Measurements from ENCODE around the gene SRP68. TPM values are rescaled to one million over a fixed set of nuclear protein-coding genes. Genes with fewer than 3 reads are reported as not detected.
A peak's percentile ranks its signal among the peaks of the same experiment; 100 is the strongest.

The SRP68 gene
- polyA plus RNA-seq, 3 donors = 27.4 to 47.1 (median 42.1) TPM

DNA sequence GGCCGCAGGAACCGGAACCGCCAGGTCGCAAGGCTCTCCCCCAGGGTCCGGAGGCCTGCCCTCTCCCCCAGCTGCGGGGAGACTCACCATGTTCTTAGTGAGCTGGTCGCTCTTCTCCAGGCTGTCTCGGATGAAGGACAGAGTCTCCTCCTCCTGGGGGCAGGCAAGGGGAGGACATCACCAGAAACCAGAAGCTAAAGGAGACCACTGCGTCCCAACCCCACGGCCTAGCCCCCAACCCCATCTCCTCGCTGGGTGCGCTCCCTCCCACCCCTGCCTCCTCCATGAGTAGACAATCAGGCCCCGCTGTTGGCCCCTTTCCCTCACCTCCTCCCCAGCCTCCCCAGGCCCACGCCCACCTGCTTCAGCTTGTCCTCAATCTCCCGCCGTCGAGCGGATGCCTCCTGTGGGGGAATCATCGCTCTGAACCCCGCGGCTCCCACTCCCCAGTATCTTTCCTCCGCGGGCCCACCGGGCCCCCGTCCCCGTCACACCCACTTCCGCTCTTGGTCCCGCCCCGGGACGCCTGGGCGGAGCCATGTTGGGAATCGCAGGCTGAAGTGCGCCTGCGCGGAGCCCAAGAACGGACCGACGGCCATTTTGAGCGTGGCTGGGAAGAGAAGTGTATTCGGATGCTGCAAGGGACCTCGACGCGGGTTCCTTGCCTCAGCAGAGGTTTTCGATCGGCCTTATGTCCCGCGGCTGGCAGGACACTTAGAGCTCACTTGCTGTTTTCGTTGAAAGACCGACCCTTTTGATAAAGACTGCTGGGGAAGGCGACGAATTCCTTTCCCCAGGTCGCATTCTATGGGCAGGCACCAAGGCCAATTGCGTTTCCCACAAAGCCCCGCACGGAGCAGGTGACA lies 31.2 kb upstream of the SRP68 start, which contains the start of gene EXOC7:
Gene EXOC7, minus strand, starts transcription at position 514 of the 866 bp plus-strand sequence. Its CDS starts 95 bp downstream, at position 419.
- Mint-ChIP-seq H3K4me1 (peaks cover 34% of the 10 kb centered on the region), H3K9me3 (no peaks in the 10 kb centered on the region), H3K27me3 (ENCODE audit: low read depth in 3 of 3) (peaks cover 0 to 2% (median 1%) of the 10 kb centered on the region in 3 donors), H3K36me3 (peaks cover 27 to 33% of the 10 kb centered on the region in 2 donors), H3K27ac (peak within 1 kb of the TSS; percentile 92 to 96 (median 93)), H3K4me3 (peak within 1 kb of the TSS; percentile 98)
- Histone ChIP-seq H3K36me3 (replicated peaks in 1 of 2; ENCODE audit: control insufficient read depth in 1 of 2, insufficient read depth in 2 of 2, low read length in 2 of 2) (peaks cover 25 to 34% of the 10 kb centered on the region in 2 donors), H3K4me1 (ENCODE audit: control insufficient read depth in 1 of 2, insufficient read depth in 2 of 2, low read length in 2 of 2) (peaks cover 42 to 45% of the 10 kb centered on the region in 2 donors), H3K27me3 (ENCODE audit: control insufficient read depth in 2 of 2, insufficient read depth in 2 of 2, low read length in 2 of 2) (no peaks in the 10 kb centered on the region), H3K27ac (ENCODE audit: low read depth in 1 of 2, low read length in 2 of 2) (peak within 1 kb of the TSS; percentile 80 to 85), H3K9ac (ENCODE audit: insufficient read depth, low read length, poor library complexity, severe bottlenecking) (peak within 1 kb of the TSS; percentile 81), H3K4me3 (replicated peaks in 1 of 3; ENCODE audit: low read depth in 2 of 3, low read length in 3 of 3) (peak within 1 kb of the TSS; percentile 64 to 85 (median 81)), H3K79me2 (ENCODE audit: insufficient read depth, low read length) (peaks cover 21% of the 10 kb centered on the region), H3K4me2 (replicated peaks; ENCODE audit: extremely low read depth, low read length, poor library complexity, severe bottlenecking) (peak within 1 kb of the TSS; percentile 96), H4K20me1 (ENCODE audit: insufficient read depth, low read length) (no peaks in the 10 kb centered on the region), H2AFZ (ENCODE audit: insufficient read depth, low read depth, low read length, poor library complexity, severe bottlenecking) (peak within 1 kb of the TSS; percentile 86), H3K9me3 (replicated peaks in 1 of 2; ENCODE audit: control insufficient read depth in 1 of 2, insufficient read depth in 1 of 2, low read length in 2 of 2) (no peaks in the 10 kb centered on the region)
- peak; percentile 92 to 93 (median 92) for DNase-seq
- TF ChIP-seq, protein P1, sequence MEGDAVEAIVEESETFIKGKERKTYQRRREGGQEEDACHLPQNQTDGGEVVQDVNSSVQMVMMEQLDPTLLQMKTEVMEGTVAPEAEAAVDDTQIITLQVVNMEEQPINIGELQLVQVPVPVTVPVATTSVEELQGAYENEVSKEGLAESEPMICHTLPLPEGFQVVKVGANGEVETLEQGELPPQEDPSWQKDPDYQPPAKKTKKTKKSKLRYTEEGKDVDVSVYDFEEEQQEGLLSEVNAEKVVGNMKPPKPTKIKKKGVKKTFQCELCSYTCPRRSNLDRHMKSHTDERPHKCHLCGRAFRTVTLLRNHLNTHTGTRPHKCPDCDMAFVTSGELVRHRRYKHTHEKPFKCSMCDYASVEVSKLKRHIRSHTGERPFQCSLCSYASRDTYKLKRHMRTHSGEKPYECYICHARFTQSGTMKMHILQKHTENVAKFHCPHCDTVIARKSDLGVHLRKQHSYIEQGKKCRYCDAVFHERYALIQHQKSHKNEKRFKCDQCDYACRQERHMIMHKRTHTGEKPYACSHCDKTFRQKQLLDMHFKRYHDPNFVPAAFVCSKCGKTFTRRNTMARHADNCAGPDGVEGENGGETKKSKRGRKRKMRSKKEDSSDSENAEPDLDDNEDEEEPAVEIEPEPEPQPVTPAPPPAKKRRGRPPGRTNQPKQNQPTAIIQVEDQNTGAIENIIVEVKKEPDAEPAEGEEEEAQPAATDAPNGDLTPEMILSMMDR (IDR thresholded peaks at IDR 0.05) = no peak
- intact Hi-C loops (cut with micrococcal nuclease) = loop anchor here in 1 of 2 donors (5.0 kb wide), 1 partner anchor 164 kb away; the partner anchor contains the start of gene UBALD2
- WGBS (ENCODE audit: insufficient coverage) = 4% methylated on average over 51 of the region's 55 CpGs

DNA sequence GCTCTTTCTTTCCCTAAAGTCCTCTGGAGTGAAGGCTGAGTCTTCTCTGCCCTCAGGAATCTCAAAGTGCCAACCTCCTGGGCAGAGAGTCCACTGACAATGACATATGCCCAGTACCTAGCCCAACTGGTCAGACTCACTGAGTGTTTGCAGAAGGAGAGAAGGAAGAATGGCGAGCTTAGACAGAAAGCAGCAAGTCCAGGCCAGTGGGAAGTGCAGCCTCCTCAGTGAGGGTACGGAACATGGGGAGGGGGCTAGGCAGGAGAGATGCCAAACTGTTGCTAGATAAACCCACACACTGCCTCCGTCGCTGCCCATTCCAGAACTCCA lies 30.6 kb upstream of the SRP68 start:
- H3K36me3 ChIP-seq (replicated peaks in 1 of 2; ENCODE audit: control insufficient read depth in 1 of 2, insufficient read depth in 2 of 2, low read length in 2 of 2) = peaks cover 26 to 40% of the 10 kb centered on the region in 2 donors
- no peaks in the 10 kb centered on the region for H3K27me3 ChIP-seq (ENCODE audit: control insufficient read depth in 2 of 2, insufficient read depth in 2 of 2, low read length in 2 of 2)
- no peaks in the 10 kb centered on the region for H4K20me1 ChIP-seq (ENCODE audit: insufficient read depth, low read length)
- peak overlapping the region; percentile 92 to 96 (median 93) for H3K27ac Mint-ChIP-seq
- peak overlapping the region; percentile 81 for H3K9ac ChIP-seq (ENCODE audit: insufficient read depth, low read length, poor library complexity, severe bottlenecking)
- H2AFZ ChIP-seq (ENCODE audit: insufficient read depth, low read depth, low read length, poor library complexity, severe bottlenecking) = peak overlapping the region; percentile 86
- TF ChIP-seq, protein P1 (IDR thresholded peaks at IDR 0.05) = no peak
- no peaks in the 10 kb centered on the region for H3K9me3 ChIP-seq (replicated peaks in 1 of 2; ENCODE audit: control insufficient read depth in 1 of 2, insufficient read depth in 1 of 2, low read length in 2 of 2)
- H3K79me2 ChIP-seq (ENCODE audit: insufficient read depth, low read length) = peaks cover 21% of the 10 kb centered on the region
- DNase-seq = no peak
- peak overlapping the region; percentile 64 to 85 (median 81) for H3K4me3 ChIP-seq (replicated peaks in 1 of 3; ENCODE audit: low read depth in 2 of 3, low read length in 3 of 3)
- peaks cover 34% of the 10 kb centered on the region for H3K4me1 Mint-ChIP-seq
- H3K4me3 Mint-ChIP-seq = peak overlapping the region; percentile 98
- H3K9me3 Mint-ChIP-seq = no peaks in the 10 kb centered on the region
- 0% methylated on average over 2 of the region's 4 CpGs for WGBS (ENCODE audit: insufficient coverage)
- peaks cover 42 to 45% of the 10 kb centered on the region in 2 donors for H3K4me1 ChIP-seq (ENCODE audit: control insufficient read depth in 1 of 2, insufficient read depth in 2 of 2, low read length in 2 of 2)
- peaks cover 31 to 39% of the 10 kb centered on the region in 2 donors for H3K36me3 Mint-ChIP-seq
- peak overlapping the region; percentile 96 for H3K4me2 ChIP-seq (replicated peaks; ENCODE audit: extremely low read depth, low read length, poor library complexity, severe bottlenecking)
- intact Hi-C loops (cut with micrococcal nuclease) = loop anchor here in 1 of 2 donors (5.0 kb wide), 1 partner anchor 164 kb away; the partner anchor contains the start of gene UBALD2
- peaks cover 0 to 2% (median 1%) of the 10 kb centered on the region in 3 donors for H3K27me3 Mint-ChIP-seq (ENCODE audit: low read depth in 3 of 3)
- H3K27ac ChIP-seq (ENCODE audit: low read depth in 1 of 2, low read length in 2 of 2) = peak overlapping the region; percentile 80 to 85
